T47D (cell line): ENCODE measurements around the gene NDUFV2.
A peak's percentile ranks its signal among the peaks of the same experiment; 100 is the strongest.

Experiments
- DNase-seq, 2 experiments: peaks; one replicate each; pipeline versions ENCODE4 v3.0.0 to v3.0.0-alpha.2; 2011 to 2012; ENCODE audit warnings: low read depth in 1 of 2, low spot score in 1 of 2
- JUND ChIP-seq: IDR thresholded peaks from 2 replicates; pipeline ENCODE4 v1.6.1; 2012; ENCODE audit warnings: low read depth
- in situ Hi-C: cut with HindIII; loops from 2 replicates; pipeline ENCODE4 v1.10.0; 2016; ENCODE audit warnings: low sequenced_read_pairs, low pct_unique_long_range_greater_than_20kb

NDUFV2 gene

GRCh38 chr18:9133225-9133624, 30.7 kb downstream of the NDUFV2 start:
- DNase-seq: peak in 1 of 2 experiments; percentile 47
- no peak for TF ChIP-seq JUND
- in situ Hi-C loops: no loop called here

GRCh38 chr18:9135081-9135911, 32.8 kb downstream of the NDUFV2 start:
- no peak for DNase-seq
- in situ Hi-C loops: no loop called here
- TF ChIP-seq JUND: no peak

- in situ Hi-C loops: no loop called here
- peak; percentile 31 to 71 for DNase-seq
- TF ChIP-seq JUND: no peak
These were observed 33.4 kb downstream of the NDUFV2 start for GRCh38 chr18:9135912-9136314.

GRCh38 chr18:9136315-9137155, 34.0 kb downstream of the NDUFV2 start, which contains the start of gene ANKRD12:
TSS of gene ANKRD12 (plus strand) at chr18:9136781. CDS start at chr18:9182433, 45,652 bp downstream.
- no peak for TF ChIP-seq JUND
- peak; percentile 96 to 97 for DNase-seq
- in situ Hi-C loops: no loop called here

GRCh38 chr18:9137168-9138066, 34.9 kb downstream of the NDUFV2 start:
- DNase-seq: peak; percentile 51 to 71
- in situ Hi-C loops: no loop called here
- no peak for TF ChIP-seq JUND

GRCh38 chr18:9139400-9140039, 37.0 kb downstream of the NDUFV2 start:
- in situ Hi-C loops: no loop called here

GRCh38 chr18:9140381-9140780, 37.9 kb downstream of the NDUFV2 start:
- TF ChIP-seq JUND: no peak
- in situ Hi-C loops: no loop called here
- no peak for DNase-seq

More at GRCh38 chr18:9139400-9140039, 37.0 kb downstream of the NDUFV2 start:
- TF ChIP-seq JUND: no peak
- no peak for DNase-seq

GRCh38 chr18:9140984-9141383, 38.5 kb downstream of the NDUFV2 start:
- in situ Hi-C loops: no loop called here
- TF ChIP-seq JUND: no peak
- no peak for DNase-seq

GRCh38 chr18:9146224-9146623, 43.7 kb downstream of the NDUFV2 start:
- in situ Hi-C loops: no loop called here
- no peak for DNase-seq
- TF ChIP-seq JUND: no peak

- in situ Hi-C loops: no loop called here
- TF ChIP-seq JUND: no peak
- peak; percentile 22 to 70 for DNase-seq
These were observed 45.1 kb downstream of the NDUFV2 start for GRCh38 chr18:9147440-9148202.

GRCh38 chr18:9148203-9148552, 45.7 kb downstream of the NDUFV2 start:
- TF ChIP-seq JUND: no peak
- no peak for DNase-seq
- in situ Hi-C loops: no loop called here
